SH-SY5Y (cell line): Measurements from ENCODE around the gene CBX6.

ENCODE experiments used
- GATA2 ChIP-seq: IDR thresholded peaks from 2 replicates; pipeline ENCODE4 v1.6.1; 2011; ENCODE audit warnings: mild to moderate bottlenecking, low read depth, low read length
- GATA3 ChIP-seq: IDR thresholded peaks from 2 replicates; pipeline ENCODE4 v1.6.1; 2011; ENCODE audit warnings: low read depth, mild to moderate bottlenecking, low read length, moderate library complexity

GRCh38 chr22:38826801-38827200, 45.2 kb downstream of the CBX6 start:
- no peak for TF ChIP-seq GATA2
- TF ChIP-seq GATA3 = no peak
